Renal cortical epithelial cell (primary cell): ENCODE results near the gene IL1RAP. TPM values are rescaled to one million over a fixed set of nuclear protein-coding genes. Genes with fewer than 3 reads are reported as not detected.

Experiments
- total RNA-seq: library from RNA; depleted of rRNA; stranded (reverse); fragments of >200 nt; gene quantifications from 2 replicates; pipeline ENCODE4 v1.2.3, GENCODE V29; 2014

The IL1RAP gene
- total RNA-seq, 1 donor from 2014 or later: 16.1 TPM

Other genes with a start within 250 kb of the IL1RAP start
- 195 and 218 TPM in 2 replicates for gene CLDN1, start 191.6 kb upstream of the IL1RAP start, total RNA-seq
- 30.2 and 41.8 TPM in 2 replicates for gene CLDN16, start 125.9 kb upstream of the IL1RAP start, total RNA-seq
- not detected in 2 replicates for gene TMEM207, start 64.2 kb upstream of the IL1RAP start, total RNA-seq